BJ (cell line): ENCODE data around the gene ATP10B. TPM values are rescaled to one million over a fixed set of nuclear protein-coding genes. Genes with fewer than 3 reads are reported as not detected.

Source experiments
- CTCF ChIA-PET: fragments of 350-600 bp; formaldehyde crosslinking; extraction: SDS; loops from one replicate; lab custom pipeline; 2021; ENCODE audit warnings: antibody characterized with exemption, inconsistent platforms; lab: Yijun Ruan, JAX
- POLR2A ChIA-PET: fragments of 300-600 bp; sonication (Branson Sonifier 250); formaldehyde crosslinking; extraction: SDS; loops from one replicate; lab custom pipeline; 2021; ENCODE audit warnings: antibody characterized with exemption; lab: Charles Lee
- DNase-seq: peaks from one replicate; pipeline ENCODE4 v3.0.0-alpha.2; 2011; ENCODE audit warnings: low read depth
- H3K27me3 ChIP-seq: 2 replicates; pipeline ENCODE4 v1.6.0; 2011; ENCODE audit warnings: low read length; ENCODE audit not compliant: control insufficient read depth, insufficient read depth
- H3K36me3 ChIP-seq: 2 replicates; pipeline ENCODE4 v1.5.1; 2011; ENCODE audit warnings: low read length; ENCODE audit not compliant: control insufficient read depth, insufficient read depth
- H3K4me3 ChIP-seq: 2 replicates; pipeline ENCODE4 v1.5.1; 2011; ENCODE audit warnings: low read depth, mild to moderate bottlenecking, control low read depth, low read length
- CTCF ChIP-seq: IDR thresholded peaks from 2 replicates; pipeline ENCODE4 v1.5.1; 2011; ENCODE audit warnings: low read depth, mild to moderate bottlenecking, control low read depth, inconsistent platforms, low read length, moderate library complexity; ENCODE audit not compliant: insufficient read depth
- polyA plus RNA-seq: library from polyadenylated mRNA; depleted of rRNA; stranded (reverse); fragments of >200 nt; gene quantifications from 2 replicates; pipeline ENCODE4 v1.2.3, GENCODE V29; 2011

Gene ATP10B
- polyA plus RNA-seq, 1 experiment = not detected

- Histone ChIP-seq H3K4me3 (no peak overlapping the region), H3K27me3 (no peaks in the 10 kb centered on the region), H3K36me3 (no peaks in the 10 kb centered on the region)
- ChIA-PET CTCF (no interaction called here), POLR2A (no interaction called here)
- no peak for DNase-seq
- TF ChIP-seq CTCF = no peak
Measured at GRCh38 chr5:160542281-160542680, 309.7 kb downstream of the ATP10B start.

- H3K4me3 ChIP-seq = no peak overlapping the region
- ChIA-PET CTCF (no interaction called here), POLR2A (no interaction called here)
- no peaks in the 10 kb centered on the region for H3K36me3 ChIP-seq
- no peak for DNase-seq
- no peak for TF ChIP-seq CTCF
- no peaks in the 10 kb centered on the region for H3K27me3 ChIP-seq
Measured at GRCh38 chr5:160539431-160539830, 312.6 kb downstream of the ATP10B start.

GRCh38 chr5:160537940-160538339 lies 314.1 kb downstream of the ATP10B start:
- no peaks in the 10 kb centered on the region for H3K36me3 ChIP-seq
- no peaks in the 10 kb centered on the region for H3K27me3 ChIP-seq
- POLR2A ChIA-PET = no interaction called here
- no peak for TF ChIP-seq CTCF
- no peak for DNase-seq
- no peak overlapping the region for H3K4me3 ChIP-seq
- CTCF ChIA-PET = no interaction called here

GRCh38 chr5:160537116-160537515 lies 314.9 kb downstream of the ATP10B start:
- Histone ChIP-seq H3K27me3 (no peaks in the 10 kb centered on the region), H3K4me3 (no peak overlapping the region), H3K36me3 (no peaks in the 10 kb centered on the region)
- ChIA-PET CTCF (no interaction called here), POLR2A (no interaction called here)
- no peak for DNase-seq
- TF ChIP-seq CTCF = no peak

- ChIA-PET POLR2A (no interaction called here), CTCF (no interaction called here)
- no peak for DNase-seq
- Histone ChIP-seq H3K4me3 (no peak overlapping the region), H3K36me3 (no peaks in the 10 kb centered on the region), H3K27me3 (no peaks in the 10 kb centered on the region)
- TF ChIP-seq CTCF = no peak
Measured at GRCh38 chr5:160534914-160535313, 317.1 kb downstream of the ATP10B start.
